SK-N-MC (cell line): Measurements from ENCODE around the gene TMPRSS4.

Source experiments
- EZH2 ChIP-seq: fragments of 200-600 bp; sonication (generic); IDR thresholded peaks from one replicate; pipeline ENCODE4 v1.6.1; 2017; ENCODE audit warnings: antibody characterized with exemption
- POLR2AphosphoS5 ChIP-seq: IDR thresholded peaks from 2 replicates; pipeline ENCODE4 v1.6.1; 2012; ENCODE audit warnings: mild to moderate bottlenecking, low read depth, low read length, borderline replicate concordance

GRCh38 chr11:118061586-118062125, 15.2 kb upstream of the TMPRSS4 start:
- TF ChIP-seq EZH2 (no peak), POLR2AphosphoS5 (no peak)
